SK-N-SH treated with all-trans-retinoic acid at 6 μM for 48 hours (cell line): ENCODE measurements around the gene MACC1.
A peak's percentile ranks its signal among the peaks of the same experiment; 100 is the strongest.

ENCODE experiments used
- ATAC-seq: fragments of 200-7000 bp; cut with Tn5 transposase; 3 replicates; pipeline ENCODE4 v1.9.1; 2020; ENCODE audit warnings: mild to moderate bottlenecking, moderate library complexity
- ISL1 ChIP-seq: fragments of 250-450 bp; sonication (Bioruptor Pico); IDR thresholded peaks from 2 replicates; pipeline ENCODE4 v2.1.2; 2022; ENCODE audit warnings: mild to moderate bottlenecking, moderate library complexity
- POU6F1 ChIP-seq: fragments of 250-450 bp; sonication (Bioruptor Pico); IDR thresholded peaks from 2 replicates; pipeline ENCODE4 v1.8.0; 2021; ENCODE audit warnings: low read depth, mild to moderate bottlenecking, moderate library complexity, borderline replicate concordance
- TCF4 ChIP-seq: fragments of 250-450 bp; sonication (Bioruptor Pico); IDR thresholded peaks from 2 replicates; pipeline ENCODE4 v1.8.0; 2021; ENCODE audit warnings: mild to moderate bottlenecking, moderate library complexity, borderline replicate concordance
- TOX ChIP-seq: fragments of 250-450 bp; sonication (Bioruptor Pico); IDR thresholded peaks from 2 replicates; pipeline ENCODE4 v1.8.0; 2021; ENCODE audit warnings: mild to moderate bottlenecking, moderate library complexity, borderline replicate concordance
- TSHZ2 ChIP-seq: fragments of 250-450 bp; sonication (Bioruptor Pico); IDR thresholded peaks from 2 replicates; pipeline ENCODE4 v1.5.0; 2020; ENCODE audit warnings: mild to moderate bottlenecking, moderate library complexity
- ZNF8 ChIP-seq: fragments of 450-650 bp; formaldehyde crosslinking; IDR thresholded peaks from 2 replicates; pipeline ENCODE4 v1.5.0; 2020; ENCODE audit warnings: mild to moderate bottlenecking, moderate library complexity

MACC1 gene

GRCh38 chr7:20089431-20089830, 127.8 kb downstream of the MACC1 start:
- TF ChIP-seq ZNF8 (CRISPR knock-in tag) = no peak
- no peak for TF ChIP-seq TOX (CRISPR knock-in tag)
- TF ChIP-seq TSHZ2 (CRISPR knock-in tag) = no peak
- TF ChIP-seq TCF4 = no peak
- no peak for TF ChIP-seq ISL1 (CRISPR knock-in tag)
- no peak for ATAC-seq

- TF ChIP-seq POU6F1 (CRISPR knock-in tag) (no peak), ISL1 (CRISPR knock-in tag) (peak; percentile 34; the same call in 1 of the 2 replicates)
- TF ChIP-seq, all 23 proteins: peak for 1
- ATAC-seq = no peak
Measured at GRCh38 chr7:20085086-20085485, 132.1 kb downstream of the MACC1 start.
